HG03175 (cell line): Measurements from ENCODE around the gene WDR18.
"Not testable (repeated sequence)": the region's sequence is repeated elsewhere in the genome, so short reads cannot be mapped to it uniquely, and the experiment has no call there.

Experiments
- ATAC-seq: cut with Tn5 transposase; IDR thresholded peaks from one replicate; pipeline ENCODE4 v1.9.1; 2021; ENCODE audit warnings: mild to moderate bottlenecking, moderate library complexity; ENCODE audit not compliant: unreplicated experiment

WDR18 gene

DNA sequence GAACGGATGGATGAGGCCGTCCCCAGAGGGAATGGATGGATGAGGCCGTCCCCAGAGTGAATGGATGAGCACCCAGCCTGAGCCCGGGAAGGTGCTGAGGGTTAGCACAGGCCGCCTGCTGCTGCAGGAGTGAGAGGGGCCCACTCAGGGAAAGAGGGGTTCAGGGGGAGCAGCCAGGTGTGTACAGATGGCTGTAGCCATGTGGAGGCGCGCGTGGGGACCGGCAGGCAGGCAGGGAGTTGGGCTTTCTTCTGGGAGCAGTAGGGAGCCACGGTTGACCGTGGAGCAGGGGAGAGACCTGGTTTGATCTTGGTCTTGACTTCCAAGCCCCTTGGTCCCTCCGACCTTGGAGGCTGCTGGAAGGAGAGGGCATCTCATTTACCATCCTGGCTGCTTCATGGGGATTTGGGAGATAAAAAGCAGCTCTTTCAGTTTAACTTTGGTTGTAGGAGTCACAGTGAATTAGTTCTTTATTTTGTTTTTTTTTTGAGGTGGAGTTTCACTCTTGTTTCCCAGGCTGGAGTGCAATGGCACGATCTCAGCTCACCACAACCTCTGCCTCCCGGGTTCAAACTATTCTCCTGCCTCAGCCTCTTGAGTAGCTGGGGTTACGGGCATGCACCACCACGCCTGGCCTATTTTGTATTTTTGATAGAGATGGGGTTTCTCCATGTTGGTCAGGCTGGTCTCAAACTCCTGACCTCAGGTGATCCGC is 33.6 kb upstream of the WDR18 start:
- no peak for ATAC-seq

DNA sequence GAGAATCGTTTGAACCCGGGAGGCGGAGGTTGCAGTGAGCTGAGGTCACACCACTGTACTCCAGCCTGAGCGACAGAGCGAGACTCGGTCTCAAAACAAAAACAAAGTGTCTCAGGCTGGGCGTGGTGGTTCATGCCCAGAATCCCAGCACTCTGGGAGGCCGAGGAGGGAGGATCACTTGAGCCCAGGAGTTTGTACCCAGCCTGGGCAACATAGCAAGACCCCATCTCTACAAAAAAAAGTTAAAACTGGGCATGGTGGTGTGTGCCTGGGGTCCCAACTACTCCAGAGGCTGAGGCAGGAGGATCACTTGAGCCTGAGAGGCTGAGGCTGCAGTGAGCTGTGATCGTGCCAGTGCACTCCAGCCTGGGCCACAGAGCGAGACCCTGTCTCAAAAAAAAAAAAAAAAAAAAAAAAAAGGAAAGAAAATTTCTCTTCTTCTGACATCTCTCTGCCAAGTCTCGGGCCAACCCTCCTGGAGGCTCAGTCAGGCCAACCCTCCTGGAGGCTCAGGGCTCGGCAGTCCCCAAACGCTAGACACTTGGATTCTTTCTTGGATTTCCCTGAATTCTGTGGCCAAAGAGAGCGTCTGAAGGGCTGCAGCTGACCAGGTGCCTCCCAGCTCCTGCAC is 32.0 kb upstream of the WDR18 start:
- no peak for ATAC-seq

DNA sequence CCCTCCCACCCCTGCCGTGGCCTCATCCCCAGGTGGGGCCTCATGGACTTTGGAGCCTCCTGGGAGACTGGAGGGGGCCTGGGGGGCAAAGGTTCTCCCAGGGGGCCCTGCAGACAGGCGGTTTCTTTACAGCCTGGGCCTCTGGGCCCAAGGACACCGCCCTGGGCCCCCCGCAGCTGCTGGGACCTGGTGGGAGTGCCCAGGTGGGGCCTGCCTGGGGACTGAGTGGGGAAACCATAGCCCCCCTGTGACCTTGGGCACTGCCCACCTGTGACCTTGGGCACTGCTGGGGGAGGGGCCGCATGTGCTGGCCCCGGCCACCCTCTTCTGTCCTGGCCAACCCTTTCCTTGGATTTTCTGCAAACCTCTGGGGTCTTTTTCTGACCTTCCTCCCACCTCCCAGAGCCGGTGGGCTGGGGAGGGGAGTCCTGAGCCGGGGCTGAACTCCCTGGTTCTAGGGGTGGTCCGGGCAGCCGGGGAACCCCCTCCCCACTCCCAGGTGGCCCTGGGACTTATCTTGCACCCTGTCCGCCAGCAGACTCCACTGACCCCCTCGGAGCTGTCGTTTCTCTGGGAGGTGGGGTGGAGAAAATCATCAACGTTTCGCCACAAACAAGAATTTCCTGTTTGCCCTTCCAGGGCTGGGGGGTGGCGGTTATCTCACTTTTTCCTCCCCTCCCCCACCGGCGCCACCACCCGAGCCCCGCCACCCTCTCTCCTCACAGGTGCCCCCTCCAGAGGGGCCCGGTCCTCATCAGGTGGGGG is 31.3 kb upstream of the WDR18 start:
- no peak for ATAC-seq

DNA sequence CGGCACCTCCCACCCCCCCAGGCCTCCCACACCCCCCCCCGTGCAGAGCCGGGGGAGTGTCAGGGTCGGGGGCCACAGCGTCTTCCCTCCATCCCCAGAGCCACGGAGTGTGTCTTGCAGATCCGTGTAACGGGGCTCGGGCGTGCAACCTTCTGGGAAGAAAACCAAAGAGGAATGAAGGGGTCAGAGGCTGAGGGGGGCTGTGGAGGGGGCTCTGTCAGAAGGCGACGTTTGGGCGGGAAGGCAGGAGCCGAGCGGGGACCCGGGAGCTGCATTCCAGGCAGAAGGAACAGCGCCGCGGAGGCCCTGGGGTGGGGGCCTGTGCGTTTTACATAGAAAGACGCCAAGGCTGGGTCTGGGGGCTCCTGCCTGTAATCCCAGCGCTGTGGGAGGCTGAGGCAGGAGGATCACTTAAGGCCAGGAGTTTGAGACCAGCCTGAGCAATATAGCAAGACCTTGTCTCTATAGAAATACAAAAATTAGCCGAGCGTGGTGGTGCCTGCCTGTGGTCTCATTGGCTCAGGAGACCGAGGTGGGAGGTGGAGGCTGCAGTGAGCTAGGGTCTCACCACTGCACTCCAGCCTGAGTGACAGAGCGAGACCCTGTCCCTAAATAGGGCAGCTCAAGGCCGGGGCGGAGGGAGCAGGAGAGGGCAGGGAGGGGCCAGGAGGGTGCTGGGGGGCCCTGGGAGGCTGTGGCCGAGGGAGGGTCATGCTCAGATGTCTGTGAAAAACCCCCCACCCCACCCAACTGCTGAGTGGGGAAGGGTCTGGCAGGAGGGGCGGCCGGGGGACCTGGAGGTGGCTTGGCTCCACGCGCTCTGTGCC is 30.5 kb upstream of the WDR18 start:
- no peak for ATAC-seq

DNA sequence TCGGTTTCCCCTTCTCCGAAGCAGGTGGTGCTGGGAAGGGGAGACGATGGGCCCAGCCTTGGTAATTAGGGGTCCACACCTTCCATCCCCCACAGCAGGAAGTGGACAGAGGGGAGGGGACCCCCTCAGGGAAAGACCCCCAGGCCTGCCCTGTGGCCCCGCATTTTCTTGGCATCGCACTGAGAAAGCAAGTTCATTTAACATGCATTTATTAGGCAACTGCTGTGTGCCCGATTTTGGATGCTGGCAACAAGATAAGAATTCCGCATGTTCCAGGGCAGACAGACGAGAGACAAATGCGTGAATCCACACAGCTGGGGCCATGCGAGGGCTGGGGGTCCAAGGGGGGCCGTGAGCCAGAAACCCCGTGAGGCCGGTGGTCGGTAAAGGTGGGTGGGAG is 29.9 kb upstream of the WDR18 start:
- no peak for ATAC-seq

DNA sequence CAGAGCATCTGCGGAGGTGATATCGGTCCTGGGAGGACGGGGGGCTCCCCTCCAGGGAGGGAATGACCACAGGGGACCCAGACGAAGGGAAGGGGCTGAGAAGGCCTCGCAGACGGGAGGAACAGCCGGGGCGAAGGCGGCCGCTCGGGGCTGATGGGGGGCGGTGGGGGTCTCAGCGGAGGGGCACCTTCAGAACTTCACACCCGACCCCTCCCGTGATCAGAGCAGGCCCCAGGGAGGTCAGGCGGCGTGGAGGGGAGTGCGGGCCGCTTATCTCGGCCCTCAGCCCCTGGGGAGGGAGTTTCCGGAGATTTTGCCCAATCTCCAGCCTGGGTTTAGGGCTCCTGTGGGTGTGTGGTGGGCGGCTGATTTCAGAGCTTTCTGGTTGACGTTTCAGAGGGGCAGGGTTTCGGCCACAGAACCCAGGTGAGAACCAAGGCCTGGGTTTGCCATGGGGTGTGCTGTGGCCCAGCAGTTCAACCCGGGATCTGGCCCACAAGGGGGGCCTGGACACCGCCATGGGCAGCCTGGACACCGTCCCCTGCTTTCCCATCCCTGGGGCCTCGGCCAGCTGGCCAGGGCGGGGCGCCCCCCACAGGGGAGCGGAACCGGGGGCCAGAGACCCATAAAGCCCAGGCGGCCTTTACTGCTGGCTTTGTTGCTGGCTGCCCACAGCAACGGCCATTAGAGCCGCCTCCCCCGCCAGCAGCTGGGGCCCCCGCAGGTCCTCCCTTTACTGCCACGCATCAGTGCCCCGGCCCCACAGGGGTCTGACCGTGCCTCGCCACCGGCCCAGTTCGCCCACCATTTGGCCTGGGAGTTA is 29.3 kb upstream of the WDR18 start:
- ATAC-seq = no peak

DNA sequence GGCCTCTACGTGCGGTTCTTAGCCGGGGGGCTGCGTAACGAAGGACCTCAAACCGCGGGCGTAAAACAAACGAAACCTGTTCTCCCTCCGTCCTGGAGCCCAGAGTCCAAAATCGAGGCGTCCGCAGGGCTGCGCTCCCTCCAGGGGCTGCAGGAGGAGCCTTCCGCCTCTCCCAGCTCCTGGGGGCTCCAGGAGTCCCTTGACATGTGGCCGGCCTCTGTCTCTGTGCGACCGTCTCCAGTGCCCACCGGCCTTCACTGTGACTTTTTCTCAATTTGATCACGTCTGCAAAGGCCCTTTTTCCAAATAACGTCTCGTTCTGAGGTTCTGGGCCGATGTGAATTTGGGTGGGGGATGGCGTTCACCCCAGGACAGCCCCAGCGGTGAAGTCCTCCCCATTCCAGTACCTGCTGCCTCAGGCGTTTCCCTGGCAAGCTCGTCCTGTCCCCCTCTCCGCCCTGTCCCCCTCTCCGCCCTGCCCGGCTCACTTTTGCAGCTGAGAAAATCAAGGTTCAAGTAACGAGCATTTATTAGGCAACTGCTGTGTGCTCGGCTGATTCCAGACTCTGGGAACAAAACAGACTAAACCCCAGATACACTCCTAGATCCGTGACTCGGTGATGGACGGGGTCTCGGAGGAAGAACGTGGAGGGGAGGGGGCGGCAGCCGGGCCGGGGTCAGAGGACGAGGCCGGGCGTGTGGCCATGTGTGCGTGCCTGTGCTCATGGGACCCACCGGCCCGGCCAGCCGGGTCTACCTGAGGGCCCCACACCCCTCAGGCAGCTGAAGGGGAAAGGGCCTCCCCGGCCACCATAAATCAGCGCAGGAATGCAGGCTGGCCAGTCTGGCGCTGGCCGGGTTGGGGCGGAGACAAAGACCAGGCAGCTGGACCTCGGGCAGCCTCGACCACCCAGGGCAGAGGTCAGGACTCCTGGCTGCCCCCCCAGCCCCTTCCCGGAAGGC is 28.1 kb upstream of the WDR18 start:
- ATAC-seq = no peak

DNA sequence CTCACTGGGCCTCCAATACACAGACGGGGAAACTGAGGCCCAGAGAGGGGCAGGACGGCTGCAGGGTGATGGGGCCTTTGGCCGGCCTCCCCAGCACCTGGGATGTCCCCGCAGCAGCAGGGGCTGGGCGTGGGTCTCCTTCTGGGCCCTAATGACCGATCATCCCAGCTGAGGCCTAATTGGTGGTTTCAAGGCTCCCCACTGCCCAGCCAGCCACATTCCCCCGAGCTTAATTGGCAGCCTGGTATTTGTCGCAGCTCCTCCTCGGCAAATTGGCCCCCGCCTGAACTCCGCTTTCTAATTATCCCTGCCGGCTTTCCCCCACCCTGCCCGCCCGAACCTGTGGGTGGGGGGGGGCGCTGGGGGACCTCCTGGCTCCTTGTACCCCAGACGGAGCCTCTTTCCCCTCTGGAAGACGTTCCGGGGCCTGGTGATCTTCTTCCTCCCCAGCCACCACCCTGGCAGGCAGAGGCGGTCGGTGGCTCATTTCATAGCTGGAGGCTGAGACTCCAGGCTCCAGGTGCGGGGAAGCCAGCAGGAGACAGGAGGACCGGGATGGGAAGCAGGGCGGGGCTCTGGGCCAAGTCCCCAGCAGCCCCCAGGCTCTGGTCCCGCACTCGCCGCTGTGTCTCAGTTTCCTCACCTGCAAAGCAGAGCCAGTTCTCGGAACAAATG is 27.2 kb upstream of the WDR18 start:
- no peak for ATAC-seq

DNA sequence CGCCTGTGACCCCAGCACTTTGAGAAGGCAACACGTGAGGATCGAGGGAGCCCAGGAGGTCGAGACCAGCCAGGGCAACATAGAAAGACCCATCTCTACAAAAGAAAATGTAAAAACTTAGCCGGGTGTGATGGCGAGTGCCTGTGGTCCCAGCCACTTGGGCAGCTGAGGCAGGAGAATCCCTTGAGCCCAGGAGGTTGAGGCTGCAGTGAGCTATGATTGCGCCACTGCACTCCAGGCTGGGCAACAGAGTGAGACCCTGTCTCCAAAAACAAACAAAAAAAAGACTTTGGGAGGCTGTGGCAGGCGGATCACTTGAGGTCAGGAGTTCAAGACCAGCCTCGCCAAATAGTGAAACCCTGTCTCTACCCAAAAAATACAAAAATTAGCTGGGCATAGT is 26.6 kb upstream of the WDR18 start:
- ATAC-seq = not testable (repeated sequence)

DNA sequence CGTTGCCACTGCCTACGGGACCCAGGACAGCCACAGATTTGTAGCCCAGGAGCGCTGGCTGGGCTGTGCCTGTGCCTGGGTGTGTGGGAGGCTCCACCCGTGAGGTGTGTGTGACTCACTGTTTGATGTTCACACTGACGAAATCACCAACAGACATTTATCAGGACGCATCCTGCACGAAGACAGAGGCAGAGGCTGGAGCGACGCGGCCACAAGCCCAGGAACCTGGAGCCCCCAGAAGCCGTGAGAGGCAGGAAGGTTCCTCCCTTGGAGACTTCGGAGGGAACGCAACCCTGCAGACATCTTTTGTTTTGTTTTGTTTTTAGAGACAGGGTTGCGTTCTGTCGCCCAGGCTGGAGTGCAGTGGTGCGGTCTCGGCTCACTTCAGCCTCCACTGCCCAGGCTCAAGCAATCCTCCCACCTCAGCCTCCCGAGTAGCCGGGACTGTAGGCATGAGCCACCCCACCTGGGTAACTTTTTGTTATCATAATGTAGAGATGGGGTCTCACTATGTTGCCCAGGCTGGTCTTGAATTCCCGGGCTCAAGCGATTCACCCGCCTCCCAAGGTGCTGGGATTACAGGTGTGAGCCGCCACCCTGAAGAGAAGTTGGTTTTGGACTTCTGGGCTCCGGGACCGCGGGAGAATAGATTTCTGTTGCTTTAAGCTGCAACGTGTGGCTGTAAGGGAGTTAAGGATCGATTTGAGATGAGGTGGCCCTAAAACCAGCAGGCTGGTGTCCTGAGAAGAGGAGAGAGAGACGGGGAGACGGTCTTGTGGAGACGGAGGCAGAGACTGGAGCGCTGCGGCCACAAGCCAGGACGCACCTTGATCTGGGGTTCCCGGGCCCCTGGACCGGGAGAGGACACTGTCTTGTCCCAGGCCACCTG is 24.9 kb upstream of the WDR18 start:
- ATAC-seq = no peak

DNA sequence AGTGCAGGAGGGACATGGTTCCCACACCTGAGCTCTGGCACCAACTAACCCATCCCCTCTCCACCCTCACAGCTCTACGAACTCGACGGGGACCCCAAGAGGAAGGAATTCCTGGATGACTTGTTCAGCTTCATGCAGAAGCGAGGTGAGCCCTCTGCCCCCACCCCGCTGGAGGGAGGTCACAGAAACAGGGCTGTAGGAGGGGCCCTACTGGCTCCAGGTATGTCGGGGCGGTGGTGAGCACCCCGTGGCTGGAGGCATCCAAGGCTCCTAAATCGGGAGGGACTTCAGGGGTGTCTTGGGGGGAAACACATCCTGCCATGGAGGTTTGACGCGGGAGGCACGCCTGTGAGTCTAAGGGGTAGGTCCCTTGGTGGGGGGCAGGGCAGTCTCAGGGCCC is 24.1 kb upstream of the WDR18 start:
- ATAC-seq = no peak

DNA sequence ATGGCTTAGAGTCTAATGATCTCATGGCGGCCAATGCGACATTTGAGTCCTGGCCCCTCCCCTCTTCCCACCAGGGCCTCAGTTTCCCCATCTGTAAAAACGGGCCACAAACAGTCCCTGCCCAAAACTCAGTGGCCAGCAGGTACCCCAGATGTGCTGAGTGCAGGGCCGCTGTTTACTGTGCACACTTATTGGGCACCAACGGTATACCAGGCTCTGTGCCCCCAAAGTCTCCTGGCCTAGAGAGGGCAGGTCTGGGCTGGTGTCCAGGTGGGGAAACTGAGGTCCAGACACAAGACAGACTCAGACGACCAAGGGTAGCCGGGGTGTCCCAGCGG is 23.6 kb upstream of the WDR18 start:
- ATAC-seq = no peak

DNA sequence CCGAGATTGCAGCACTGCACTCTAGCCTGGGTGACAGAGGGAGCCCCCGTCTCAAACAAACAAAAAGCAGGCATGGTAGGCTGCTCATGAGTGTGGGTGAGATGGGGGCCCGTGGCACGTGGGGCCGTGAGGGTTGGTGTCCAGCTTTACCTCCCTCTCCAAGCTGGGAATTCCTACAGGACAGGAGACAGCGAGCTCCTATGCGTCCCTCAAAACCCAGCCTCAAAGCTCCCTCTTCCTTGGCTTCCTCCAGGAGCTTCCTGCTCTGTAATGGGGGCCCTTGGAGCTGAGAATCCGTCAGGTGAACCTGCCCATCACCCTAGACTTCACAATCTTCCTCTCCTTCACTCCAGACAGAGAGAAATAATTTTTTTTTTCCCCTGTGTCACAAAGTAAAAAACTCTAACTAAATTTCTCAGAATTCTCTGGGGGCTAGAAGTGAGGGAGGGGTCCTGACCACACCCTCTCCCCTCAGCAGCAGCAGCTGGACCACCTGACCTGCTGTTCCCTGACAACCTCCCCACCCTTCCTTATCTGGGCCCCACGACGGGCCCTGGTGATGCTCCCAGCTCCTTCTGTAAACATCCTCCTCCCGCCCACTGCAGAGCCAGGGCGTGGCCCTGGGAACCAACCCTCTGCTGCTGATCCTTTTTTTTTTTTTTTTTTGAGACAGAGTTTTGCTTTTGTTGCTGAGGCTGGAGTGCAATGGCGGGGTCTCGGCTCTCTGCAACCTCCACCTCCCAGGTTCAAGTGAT is 22.1 kb upstream of the WDR18 start:
- ATAC-seq = no peak

DNA sequence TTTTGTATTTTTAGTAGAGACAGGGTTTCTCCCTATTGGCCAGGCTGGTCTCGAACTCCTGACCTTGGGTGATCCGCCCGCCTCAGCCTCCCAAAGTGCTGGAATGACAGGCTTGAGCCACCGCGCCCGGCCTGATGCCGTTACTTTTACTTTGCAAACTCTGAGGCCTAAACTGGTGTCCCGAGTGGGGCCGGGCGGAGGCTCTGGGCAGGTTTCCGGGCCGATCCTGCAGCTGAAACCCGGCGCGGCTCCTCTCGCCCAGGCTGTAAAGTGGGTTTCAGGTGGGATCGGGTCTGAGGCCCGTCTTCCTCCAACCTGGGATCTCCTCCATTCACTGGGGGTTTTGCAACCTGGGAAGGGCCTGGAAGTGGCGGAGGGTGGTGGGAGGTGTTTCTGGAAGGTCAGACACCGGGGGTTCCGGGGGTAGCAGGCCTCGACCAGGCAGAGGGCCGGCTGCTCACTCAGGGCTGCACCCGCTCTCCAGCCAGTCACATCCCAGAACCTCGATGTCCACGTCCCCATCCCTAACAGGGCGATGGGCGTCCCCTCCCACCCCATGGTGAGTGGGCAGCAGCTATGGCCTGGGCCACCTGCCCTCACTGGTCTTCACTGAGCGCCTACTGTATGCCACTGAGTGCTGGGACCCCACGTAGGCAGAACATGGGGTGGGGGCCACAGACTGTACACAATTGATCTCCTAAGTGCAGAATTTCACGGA is 21.3 kb upstream of the WDR18 start:
- no peak for ATAC-seq

DNA sequence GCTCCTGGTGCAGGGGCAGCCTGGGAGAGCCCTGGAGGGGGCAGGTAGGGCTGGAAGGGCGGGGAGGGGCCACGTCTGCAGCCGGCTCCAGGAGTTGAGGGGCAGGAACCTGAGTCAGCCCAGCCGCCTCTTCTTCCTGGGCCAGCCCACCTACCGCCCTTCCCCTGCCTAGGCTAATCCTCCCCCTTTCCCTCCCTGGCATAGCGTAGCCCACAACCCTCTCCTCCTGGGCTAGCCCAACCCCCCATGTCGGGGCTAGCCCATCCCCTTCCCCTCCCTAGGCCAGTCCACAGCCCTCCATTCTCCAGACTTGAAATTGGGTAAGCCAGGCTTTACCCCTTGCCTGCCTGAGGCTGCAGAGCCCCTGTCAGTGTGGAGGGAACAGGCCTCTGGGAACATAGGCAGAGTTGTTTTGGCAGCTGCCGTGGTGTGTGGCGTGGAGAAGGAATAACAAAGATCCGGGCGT is 20.6 kb upstream of the WDR18 start:
- ATAC-seq = no peak

DNA sequence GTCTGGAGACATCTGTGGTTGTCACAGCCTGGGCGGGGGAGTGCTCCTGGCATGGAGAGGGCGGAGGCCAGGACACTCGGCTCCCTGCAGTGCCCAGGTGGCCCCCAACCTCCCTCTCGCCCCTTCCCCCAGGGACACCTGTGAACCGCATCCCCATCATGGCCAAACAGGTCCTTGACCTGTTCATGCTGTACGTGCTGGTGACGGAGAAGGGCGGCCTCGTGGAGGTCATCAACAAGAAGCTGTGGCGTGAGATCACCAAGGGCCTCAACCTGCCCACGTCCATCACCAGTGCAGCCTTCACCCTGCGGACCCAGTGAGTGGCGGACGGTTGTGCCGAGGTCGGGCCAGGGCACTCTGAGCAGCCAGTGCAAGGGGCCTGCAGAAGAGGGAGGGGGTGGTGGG is 20.0 kb upstream of the WDR18 start:
- no peak for ATAC-seq
